Activated T-cell treated with anti-CD3 and anti-CD28 coated beads for 48 hours (primary cell): ENCODE data around the gene KLHL26.
A peak's percentile ranks its signal among the peaks of the same experiment; 100 is the strongest.
"Not testable (repeated sequence)": the region's sequence is repeated elsewhere in the genome, so short reads cannot be mapped to it uniquely, and the experiment has no call there.

Source experiments
- DNase-seq: peaks from one replicate; pipeline ENCODE4 v3.0.0-alpha.2; 2020; ENCODE audit warnings: low read depth

Gene KLHL26

GRCh38 chr19:18636969-18637629, at the start of gene KLHL26:
KLHL26 (plus strand) TSS chr19:18637028; CDS start chr19:18637055, 27 bp downstream.
- no peak for DNase-seq

GRCh38 chr19:18587561-18587960, 49.3 kb upstream of the KLHL26 start:
- DNase-seq: no peak

- DNase-seq: no peak
Observed at GRCh38 chr19:18587962-18588610, 48.7 kb upstream of the KLHL26 start.

- peak; percentile 84 for DNase-seq
Observed at GRCh38 chr19:18588611-18589379, 48.0 kb upstream of the KLHL26 start, which contains the start of gene REX1BD. REX1BD (plus strand) TSS chr19:18588798; CDS start chr19:18588802, 4 bp downstream.

GRCh38 chr19:18589380-18590272, 47.2 kb upstream of the KLHL26 start:
- peak; percentile 70 for DNase-seq

GRCh38 chr19:18590273-18591272, 46.3 kb upstream of the KLHL26 start:
- no peak for DNase-seq

GRCh38 chr19:18591735-18592385, 45.0 kb upstream of the KLHL26 start:
- no peak for DNase-seq

GRCh38 chr19:18592732-18593131, 44.1 kb upstream of the KLHL26 start:
- DNase-seq: not testable (repeated sequence)

GRCh38 chr19:18593367-18594095, 43.3 kb upstream of the KLHL26 start:
- DNase-seq: no peak

GRCh38 chr19:18594096-18594823, 42.6 kb upstream of the KLHL26 start:
- DNase-seq: peak; percentile 79

GRCh38 chr19:18594824-18595373, 41.9 kb upstream of the KLHL26 start:
- no peak for DNase-seq

- no peak for DNase-seq
Observed at GRCh38 chr19:18595475-18595874, 41.4 kb upstream of the KLHL26 start.

GRCh38 chr19:18596752-18597157, 40.1 kb upstream of the KLHL26 start:
- no peak for DNase-seq

GRCh38 chr19:18597809-18598660, 38.8 kb upstream of the KLHL26 start:
- no peak for DNase-seq

- DNase-seq: no peak
Observed at GRCh38 chr19:18599485-18599884, 37.3 kb upstream of the KLHL26 start.

GRCh38 chr19:18600692-18601397, 36.0 kb upstream of the KLHL26 start:
- DNase-seq: not testable (repeated sequence)

GRCh38 chr19:18601875-18602274, 35.0 kb upstream of the KLHL26 start:
- no peak for DNase-seq
